ENCODE measurements around the gene EIF4G2. TPM values are rescaled to one million over a fixed set of nuclear protein-coding genes. Genes with fewer than 3 reads are reported as not detected.

The EIF4G2 gene
- total and polyA plus RNA-seq, 7 donors: 301 to 581 (median 425) TPM

- intact Hi-C loops (cut with DNase I): no loop called here
- Histone ChIP-seq H3K4me3 (no peak overlapping the region), H3K27ac (no peak overlapping the region), H3K4me1 (no peaks in the 10 kb centered on the region), H3K36me3 (peaks cover 9 to 55% (median 31%) of the 10 kb centered on the region in 4 donors), H3K27me3 (no peaks in the 10 kb centered on the region), H3K9me3 (no peaks in the 10 kb centered on the region)
- WGBS, 2 donors: 93 to 96% methylated on average over 1 of the region's 1 CpG
- no peak for DNase-seq
- TF ChIP-seq POLR2AphosphoS5 (IDR thresholded peaks at IDR 0.05): no peak
- TF ChIP-seq EP300 (IDR thresholded peaks at IDR 0.05): no peak
- TF ChIP-seq, protein P1, sequence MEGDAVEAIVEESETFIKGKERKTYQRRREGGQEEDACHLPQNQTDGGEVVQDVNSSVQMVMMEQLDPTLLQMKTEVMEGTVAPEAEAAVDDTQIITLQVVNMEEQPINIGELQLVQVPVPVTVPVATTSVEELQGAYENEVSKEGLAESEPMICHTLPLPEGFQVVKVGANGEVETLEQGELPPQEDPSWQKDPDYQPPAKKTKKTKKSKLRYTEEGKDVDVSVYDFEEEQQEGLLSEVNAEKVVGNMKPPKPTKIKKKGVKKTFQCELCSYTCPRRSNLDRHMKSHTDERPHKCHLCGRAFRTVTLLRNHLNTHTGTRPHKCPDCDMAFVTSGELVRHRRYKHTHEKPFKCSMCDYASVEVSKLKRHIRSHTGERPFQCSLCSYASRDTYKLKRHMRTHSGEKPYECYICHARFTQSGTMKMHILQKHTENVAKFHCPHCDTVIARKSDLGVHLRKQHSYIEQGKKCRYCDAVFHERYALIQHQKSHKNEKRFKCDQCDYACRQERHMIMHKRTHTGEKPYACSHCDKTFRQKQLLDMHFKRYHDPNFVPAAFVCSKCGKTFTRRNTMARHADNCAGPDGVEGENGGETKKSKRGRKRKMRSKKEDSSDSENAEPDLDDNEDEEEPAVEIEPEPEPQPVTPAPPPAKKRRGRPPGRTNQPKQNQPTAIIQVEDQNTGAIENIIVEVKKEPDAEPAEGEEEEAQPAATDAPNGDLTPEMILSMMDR (IDR thresholded peaks at IDR 0.05): no peak
- TF ChIP-seq POLR2A (IDR thresholded peaks at IDR 0.05): no peak
These were observed 37.3 kb downstream of the EIF4G2 start for GRCh38 chr11:10771457-10771856.

- H3K4me1 ChIP-seq: no peaks in the 10 kb centered on the region
- H3K4me3 ChIP-seq: no peak overlapping the region
- 54 to 60% methylated on average over 2 of the region's 2 CpGs for WGBS, 2 donors
- no peak for TF ChIP-seq EP300 (IDR thresholded peaks at IDR 0.05)
- TF ChIP-seq, protein P1 (IDR thresholded peaks at IDR 0.05): peak in 3 of 4 experiments; percentile 19 to 58 (median 22)
- no peak for DNase-seq
- no peaks in the 10 kb centered on the region for H3K27me3 ChIP-seq
- no peak overlapping the region for H3K27ac ChIP-seq
- peaks cover 15 to 50% (median 30%) of the 10 kb centered on the region in 4 donors for H3K36me3 ChIP-seq
- no peaks in the 10 kb centered on the region for H3K9me3 ChIP-seq
- intact Hi-C loops (cut with DNase I): no loop called here
These were observed 38.0 kb downstream of the EIF4G2 start for GRCh38 chr11:10770626-10771254.

DNA sequence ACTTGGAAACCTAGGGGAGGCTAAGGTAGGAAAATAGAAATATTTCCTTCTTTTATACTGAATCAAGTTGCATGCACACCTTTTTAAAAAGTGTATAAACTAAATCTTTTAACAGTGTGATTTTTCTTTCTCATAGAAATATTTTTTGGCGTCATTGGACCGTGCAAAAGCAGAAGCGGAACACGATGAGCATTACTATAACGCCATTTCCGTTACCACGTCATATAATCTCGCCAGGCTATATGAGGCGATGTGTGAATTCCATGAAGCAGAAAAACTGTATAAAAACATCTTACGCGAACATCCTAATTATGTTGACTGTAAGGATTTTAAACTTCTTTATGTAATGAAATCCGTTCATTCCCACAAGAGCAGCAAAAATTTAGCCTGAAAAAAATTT lies 44.3 kb downstream of the EIF4G2 start:
- no peak for DNase-seq
- TF ChIP-seq, protein P1 (IDR thresholded peaks at IDR 0.05): no peak
- no peak for TF ChIP-seq EP300 (IDR thresholded peaks at IDR 0.05)
- no peak for TF ChIP-seq POLR2AphosphoS5 (IDR thresholded peaks at IDR 0.05)
- TF ChIP-seq POLR2A (IDR thresholded peaks at IDR 0.05): no peak
- Histone ChIP-seq H3K9me3 (no peaks in the 10 kb centered on the region), H3K27ac (no peak overlapping the region), H3K4me3 (no peak overlapping the region), H3K27me3 (no peaks in the 10 kb centered on the region), H3K36me3 (peaks cover 8 to 79% (median 52%) of the 10 kb centered on the region in 4 donors), H3K4me1 (no peaks in the 10 kb centered on the region)
- intact Hi-C loops (cut with DNase I): no loop called here
- WGBS, 2 donors: 93 to 97% methylated on average over 12 of the region's 12 CpGs

- Histone ChIP-seq H3K27ac (no peak overlapping the region), H3K9me3 (no peaks in the 10 kb centered on the region), H3K4me1 (no peaks in the 10 kb centered on the region), H3K27me3 (no peaks in the 10 kb centered on the region), H3K4me3 (no peak overlapping the region), H3K36me3 (peaks cover 8 to 85% (median 55%) of the 10 kb centered on the region in 4 donors)
- no peak for DNase-seq
- intact Hi-C loops (cut with DNase I): no loop called here
- TF ChIP-seq EP300 (IDR thresholded peaks at IDR 0.05) (no peak), POLR2A (IDR thresholded peaks at IDR 0.05) (no peak), POLR2AphosphoS5 (IDR thresholded peaks at IDR 0.05) (no peak)
- TF ChIP-seq, protein P1 (IDR thresholded peaks at IDR 0.05): no peak
- 91 to 94% methylated on average over 4 of the region's 4 CpGs for WGBS, 2 donors
These were observed 45.0 kb downstream of the EIF4G2 start for GRCh38 chr11:10763766-10764165.
